ENCODE measurements around the gene ATP5MC2.
A peak's percentile ranks its signal among the peaks of the same experiment; 100 is the strongest.

ATP5MC2 gene

DNA sequence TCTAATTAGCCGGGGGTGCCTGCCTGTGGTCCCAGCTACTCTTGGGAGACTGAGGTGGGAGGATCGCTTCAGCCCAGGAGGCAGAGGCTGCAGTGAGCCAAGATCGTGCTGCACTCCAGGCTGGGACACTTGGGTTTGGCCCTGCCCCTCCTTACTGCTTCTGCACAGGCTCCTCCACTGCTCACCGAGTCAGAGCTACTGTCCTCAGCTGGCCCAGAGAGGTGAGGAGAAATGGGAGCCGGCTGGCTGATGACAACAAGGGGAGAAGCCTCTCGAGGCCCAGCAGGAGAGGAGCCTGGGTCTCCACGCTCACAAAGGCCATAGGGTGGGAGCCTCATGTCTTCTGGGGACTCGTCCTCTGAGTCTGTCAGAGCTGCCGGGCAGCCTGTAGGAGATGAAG is 37.6 kb upstream of the ATP5MC2 start:
- H3K27ac ChIP-seq: no peak overlapping the region
- TF ChIP-seq, protein P1, sequence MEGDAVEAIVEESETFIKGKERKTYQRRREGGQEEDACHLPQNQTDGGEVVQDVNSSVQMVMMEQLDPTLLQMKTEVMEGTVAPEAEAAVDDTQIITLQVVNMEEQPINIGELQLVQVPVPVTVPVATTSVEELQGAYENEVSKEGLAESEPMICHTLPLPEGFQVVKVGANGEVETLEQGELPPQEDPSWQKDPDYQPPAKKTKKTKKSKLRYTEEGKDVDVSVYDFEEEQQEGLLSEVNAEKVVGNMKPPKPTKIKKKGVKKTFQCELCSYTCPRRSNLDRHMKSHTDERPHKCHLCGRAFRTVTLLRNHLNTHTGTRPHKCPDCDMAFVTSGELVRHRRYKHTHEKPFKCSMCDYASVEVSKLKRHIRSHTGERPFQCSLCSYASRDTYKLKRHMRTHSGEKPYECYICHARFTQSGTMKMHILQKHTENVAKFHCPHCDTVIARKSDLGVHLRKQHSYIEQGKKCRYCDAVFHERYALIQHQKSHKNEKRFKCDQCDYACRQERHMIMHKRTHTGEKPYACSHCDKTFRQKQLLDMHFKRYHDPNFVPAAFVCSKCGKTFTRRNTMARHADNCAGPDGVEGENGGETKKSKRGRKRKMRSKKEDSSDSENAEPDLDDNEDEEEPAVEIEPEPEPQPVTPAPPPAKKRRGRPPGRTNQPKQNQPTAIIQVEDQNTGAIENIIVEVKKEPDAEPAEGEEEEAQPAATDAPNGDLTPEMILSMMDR (IDR thresholded peaks at IDR 0.05): no peak
- TF ChIP-seq ZFX (IDR thresholded peaks at IDR 0.05; ENCODE audit: borderline replicate concordance): no peak

DNA sequence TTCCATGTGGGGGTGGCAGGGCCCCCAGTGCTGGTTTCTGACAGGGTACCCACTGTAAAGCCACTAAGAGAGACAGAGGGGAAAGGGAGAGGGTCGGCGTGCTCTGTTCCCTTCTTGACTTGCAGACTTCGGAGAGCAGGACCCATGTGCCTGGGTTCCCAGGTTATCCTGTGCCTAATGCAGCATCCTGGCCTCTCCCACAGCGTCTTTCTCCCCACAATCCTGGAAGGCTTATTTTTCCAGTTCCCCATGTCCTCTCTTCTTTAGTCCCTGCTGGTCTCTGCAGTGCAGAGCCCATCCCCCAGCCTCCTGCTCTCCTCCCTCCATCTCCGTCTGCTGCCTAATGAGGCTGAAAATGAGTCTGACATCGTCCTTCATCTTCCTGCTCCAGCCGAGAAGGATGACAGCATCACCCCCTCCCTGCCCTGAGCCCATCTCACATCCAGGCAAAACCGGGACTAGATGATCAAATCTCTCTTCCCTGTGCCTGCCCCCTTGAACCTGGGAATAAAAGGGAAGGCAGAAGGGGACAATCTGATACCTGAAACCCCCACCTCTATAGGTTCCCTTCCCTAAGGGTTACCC is 36.3 kb upstream of the ATP5MC2 start:
- no peak overlapping the region for H3K27ac ChIP-seq
- TF ChIP-seq, protein P1 (IDR thresholded peaks at IDR 0.05): no peak
- TF ChIP-seq ZFX (IDR thresholded peaks at IDR 0.05; ENCODE audit: borderline replicate concordance): no peak

DNA sequence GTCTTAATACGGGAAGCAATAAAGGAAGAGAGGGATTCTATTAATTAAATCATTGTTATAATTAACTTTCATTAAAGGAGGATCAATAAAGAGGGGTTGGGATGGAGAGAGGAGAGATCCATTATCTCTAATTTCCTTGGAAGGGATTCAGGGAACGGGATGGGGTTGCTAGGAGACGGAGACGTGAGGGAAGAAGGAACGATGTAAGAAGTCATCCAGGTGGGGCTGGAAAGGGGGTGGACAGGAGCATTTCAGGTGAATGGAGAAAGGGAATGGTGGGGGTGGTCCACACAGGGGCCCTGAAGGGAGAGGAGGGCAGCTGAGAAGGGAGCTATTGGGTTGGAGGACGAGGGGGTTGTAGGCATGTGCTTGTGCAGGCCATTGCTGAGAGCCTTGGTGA is 34.2 kb upstream of the ATP5MC2 start:
- TF ChIP-seq, protein P1 (IDR thresholded peaks at IDR 0.05): no peak
- no peak for TF ChIP-seq ZFX (IDR thresholded peaks at IDR 0.05; ENCODE audit: borderline replicate concordance)
- H3K27ac ChIP-seq: no peak overlapping the region

DNA sequence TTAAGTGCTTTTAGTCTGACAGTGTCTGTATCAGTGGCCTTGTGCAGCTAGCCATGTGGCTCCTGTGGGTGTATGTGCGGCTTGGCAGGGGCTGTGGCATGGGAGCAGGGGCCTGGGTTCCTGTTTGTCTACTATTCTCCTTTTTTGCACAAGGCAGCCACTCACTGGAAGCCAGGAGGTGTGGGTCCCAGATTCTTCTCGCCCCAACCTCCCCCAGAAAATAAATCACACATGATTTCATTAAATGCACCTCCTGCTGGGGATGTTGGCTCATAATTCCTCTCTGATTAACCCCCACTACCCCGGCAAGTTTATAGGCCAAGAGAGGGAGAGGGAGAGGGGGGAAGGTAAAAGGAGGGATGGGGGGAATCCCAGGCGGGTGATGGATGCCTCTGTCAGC is 33.8 kb upstream of the ATP5MC2 start:
- no peak overlapping the region for H3K27ac ChIP-seq
- TF ChIP-seq ZFX (IDR thresholded peaks at IDR 0.05; ENCODE audit: borderline replicate concordance): no peak
- TF ChIP-seq, protein P1 (IDR thresholded peaks at IDR 0.05): no peak

DNA sequence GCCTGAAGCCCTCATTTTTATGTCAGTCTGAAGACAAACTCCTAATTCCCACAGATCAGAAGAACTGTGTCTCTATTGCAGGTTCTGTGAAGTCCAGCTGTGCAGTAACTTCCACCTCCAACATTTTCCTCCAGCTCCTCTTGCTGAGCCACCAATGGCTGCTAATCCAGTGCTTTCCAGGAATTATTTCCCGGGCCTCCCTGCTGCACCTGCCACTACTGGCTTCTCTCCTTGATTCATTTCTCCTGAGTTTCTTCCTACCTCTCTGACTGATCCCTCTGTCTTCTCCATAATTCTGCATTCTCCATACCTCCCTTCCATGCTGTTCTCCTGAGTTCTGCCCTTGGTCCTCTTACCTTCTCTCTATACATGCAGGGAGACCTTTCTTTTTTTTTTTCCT is 30.2 kb upstream of the ATP5MC2 start:
- TF ChIP-seq, protein P1 (IDR thresholded peaks at IDR 0.05): no peak
- no peak for TF ChIP-seq ZFX (IDR thresholded peaks at IDR 0.05; ENCODE audit: borderline replicate concordance)

DNA sequence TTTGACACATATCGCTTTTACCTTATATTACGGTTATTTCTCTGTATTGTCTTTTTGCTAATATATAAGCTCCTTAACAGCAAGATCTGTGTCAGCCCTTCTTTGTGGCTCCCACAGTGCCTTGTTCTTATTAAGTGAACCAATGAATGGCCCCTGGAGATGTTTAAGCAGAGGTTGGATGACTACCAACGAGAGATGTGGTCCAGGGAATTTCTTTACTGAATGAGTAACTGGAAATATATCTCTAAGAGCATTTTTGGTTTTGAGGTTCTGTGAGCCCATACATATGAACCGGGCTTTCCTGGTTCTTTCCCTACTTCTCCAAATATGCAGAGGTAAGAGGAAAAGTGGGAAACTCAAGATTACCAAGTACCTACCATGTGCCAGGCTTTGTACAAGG is 27.9 kb upstream of the ATP5MC2 start:
- no peak overlapping the region for H3K27ac ChIP-seq
- TF ChIP-seq, protein P1 (IDR thresholded peaks at IDR 0.05): no peak
- TF ChIP-seq ZFX (IDR thresholded peaks at IDR 0.05; ENCODE audit: borderline replicate concordance): no peak

More for the DNA sequence above, 30.2 kb upstream of the ATP5MC2 start:
- no peak overlapping the region for H3K27ac ChIP-seq

DNA sequence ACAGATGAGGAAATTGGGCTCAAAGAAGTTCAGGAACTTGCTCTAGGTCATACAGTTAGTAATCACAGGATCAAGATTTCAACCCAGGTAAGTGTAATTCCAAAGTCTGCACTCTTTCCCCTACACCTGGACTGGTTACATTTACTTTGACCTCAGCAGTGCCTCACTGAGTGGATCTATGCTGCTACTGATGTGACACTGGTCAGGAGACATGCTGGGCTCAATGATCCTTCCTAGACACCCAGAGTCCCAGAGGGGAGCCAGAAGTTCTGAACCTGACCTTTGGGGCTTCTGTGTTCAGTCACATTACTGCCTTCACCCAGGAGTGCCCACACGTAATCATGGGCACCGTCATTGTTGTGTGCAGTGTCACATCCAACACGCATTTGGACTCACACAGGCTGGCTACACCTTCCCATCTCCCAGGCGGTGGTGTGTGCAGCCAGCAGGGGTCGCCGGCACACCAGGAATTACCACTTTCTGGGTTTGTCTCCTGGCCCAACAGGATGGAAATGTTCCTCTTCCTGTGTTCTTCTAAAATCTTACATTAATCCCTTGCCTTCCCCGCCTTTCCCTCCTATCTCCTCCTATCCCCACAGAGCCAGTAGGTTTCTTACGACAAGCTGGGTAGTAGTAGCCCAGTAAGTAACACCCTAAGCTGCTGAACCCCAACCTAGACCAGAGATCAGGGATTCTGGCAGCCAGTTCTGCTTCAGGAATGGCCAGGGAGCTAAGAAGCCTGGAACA is 25.8 kb upstream of the ATP5MC2 start:
- TF ChIP-seq, protein P1 (IDR thresholded peaks at IDR 0.05): peak; percentile 99
- no peak for TF ChIP-seq ZFX (IDR thresholded peaks at IDR 0.05; ENCODE audit: borderline replicate concordance)
- no peak overlapping the region for H3K27ac ChIP-seq
